Hepatocyte (in vitro differentiated cells): ENCODE measurements around the gene CFAP73. TPM values are rescaled to one million over a fixed set of nuclear protein-coding genes. Genes with fewer than 3 reads are reported as not detected.

Experiments
- DNase-seq: peaks from one replicate; pipeline ENCODE4 v3.0.0-alpha.2; 2016; ENCODE audit warnings: low spot score
- H2AFZ ChIP-seq: fragments of 200-600 bp; sonication (generic); 2 replicates; pipeline ENCODE4 v1.6.0; 2016; ENCODE audit warnings: antibody characterized with exemption, mild to moderate bottlenecking
- H3K27ac ChIP-seq: fragments of 200-600 bp; sonication (generic); 2 replicates; pipeline ENCODE4 v1.5.1; 2016; ENCODE audit warnings: mild to moderate bottlenecking
- H3K27me3 ChIP-seq: fragments of 200-600 bp; sonication (generic); 2 replicates; pipeline ENCODE4 v1.6.1; 2016
- H3K36me3 ChIP-seq: fragments of 200-600 bp; sonication (generic); replicated peaks from 2 replicates; pipeline ENCODE4 v1.5.1; 2016; ENCODE audit warnings: low read depth; ENCODE audit not compliant: insufficient read depth
- H3K4me1 ChIP-seq: fragments of 200-600 bp; sonication (generic); 2 replicates; pipeline ENCODE4 v1.5.1; 2016; ENCODE audit warnings: mild to moderate bottlenecking, moderate library complexity; ENCODE audit not compliant: insufficient read depth
- H3K4me2 ChIP-seq: fragments of 200-600 bp; sonication (generic); 2 replicates; pipeline ENCODE4 v1.6.0; 2016
- H3K4me3 ChIP-seq: fragments of 200-600 bp; sonication (generic); 2 replicates; pipeline ENCODE4 v1.5.1; 2016; ENCODE audit warnings: mild to moderate bottlenecking
- H3K79me2 ChIP-seq: fragments of 200-600 bp; sonication (generic); 2 replicates; pipeline ENCODE4 v1.6.0; 2017; ENCODE audit warnings: mild to moderate bottlenecking
- H3K9me2 ChIP-seq: fragments of 200-600 bp; sonication (generic); replicated peaks from 2 replicates; pipeline ENCODE4 v1.6.0; 2017; ENCODE audit warnings: mild to moderate bottlenecking; ENCODE audit not compliant: insufficient read depth
- H3K9me3 ChIP-seq: fragments of 200-600 bp; sonication (generic); 2 replicates; pipeline ENCODE4 v1.5.1; 2016; ENCODE audit warnings: low read depth, mild to moderate bottlenecking
- H4K20me1 ChIP-seq: fragments of 200-600 bp; sonication (generic); 2 replicates; pipeline ENCODE4 v1.6.0; 2016; ENCODE audit warnings: mild to moderate bottlenecking; ENCODE audit not compliant: insufficient read depth, poor library complexity, severe bottlenecking
- CTCF ChIP-seq: fragments of 200-600 bp; sonication (generic); IDR thresholded peaks from 2 replicates; pipeline ENCODE4 v1.5.1; 2016; ENCODE audit warnings: antibody characterized with exemption, mild to moderate bottlenecking; ENCODE audit not compliant: poor library complexity
- EZH2 ChIP-seq: fragments of 200-600 bp; sonication (generic); IDR thresholded peaks from 2 replicates; pipeline ENCODE4 v1.6.1; 2016; ENCODE audit warnings: antibody characterized with exemption, mild to moderate bottlenecking, borderline replicate concordance
- EZH2phosphoT487 ChIP-seq: fragments of 200-600 bp; sonication (generic); IDR thresholded peaks from one replicate; pipeline ENCODE4 v1.6.1; 2018; ENCODE audit warnings: antibody characterized with exemption, mild to moderate bottlenecking, low read depth, moderate library complexity; ENCODE audit not compliant: unreplicated experiment, severe bottlenecking
- WGBS: methylation state at CpG from one replicate; pipeline ENCODE4 v1.1.6; 2016; ENCODE audit warnings: low lambda C conversion rate; ENCODE audit errors: missing lambda C conversion rate; 5-methylcytosine and 5-hydroxymethylcytosine counted together
- polyA plus RNA-seq: library from polyadenylated mRNA; unstranded; fragments of >200 nt; fragmentation: Nextera tagmentation; extraction: Ambion mirVana; gene quantifications from 2 replicates; pipeline ENCODE4 v1.2.1, GENCODE V29; 2016
- total RNA-seq: library from RNA; depleted of rRNA; stranded (reverse); fragments of >200 nt; gene quantifications from 2 replicates; pipeline ENCODE4 v1.2.3, GENCODE V29; 2014

CFAP73 gene
- total and polyA plus RNA-seq, 2 experiments from 2014 or later = not detected

- H3K79me2 ChIP-seq = no peaks in the 10 kb centered on the region
- H4K20me1 ChIP-seq = no peaks in the 10 kb centered on the region
- peaks cover 49% of the 10 kb centered on the region for H3K27me3 ChIP-seq
- H3K4me2 ChIP-seq = peak overlapping the region; percentile 74
- no peak overlapping the region for H2AFZ ChIP-seq
- no peak overlapping the region for H3K4me3 ChIP-seq
- no peaks in the 10 kb centered on the region for H3K36me3 ChIP-seq
- peaks cover 11% of the 10 kb centered on the region for H3K4me1 ChIP-seq
- DNase-seq = peak; percentile 48
- no peaks in the 10 kb centered on the region for H3K9me3 ChIP-seq
- no peak overlapping the region for H3K27ac ChIP-seq
- H3K9me2 ChIP-seq = no peaks in the 10 kb centered on the region
- TF ChIP-seq EZH2phosphoT487 (no peak), EZH2 (no peak), CTCF (no peak)
- WGBS = 10% methylated on average over 48 of the region's 51 CpGs
Measured at GRCh38 chr12:113154351-113154973, 4.9 kb downstream of the CFAP73 start.

DNA sequence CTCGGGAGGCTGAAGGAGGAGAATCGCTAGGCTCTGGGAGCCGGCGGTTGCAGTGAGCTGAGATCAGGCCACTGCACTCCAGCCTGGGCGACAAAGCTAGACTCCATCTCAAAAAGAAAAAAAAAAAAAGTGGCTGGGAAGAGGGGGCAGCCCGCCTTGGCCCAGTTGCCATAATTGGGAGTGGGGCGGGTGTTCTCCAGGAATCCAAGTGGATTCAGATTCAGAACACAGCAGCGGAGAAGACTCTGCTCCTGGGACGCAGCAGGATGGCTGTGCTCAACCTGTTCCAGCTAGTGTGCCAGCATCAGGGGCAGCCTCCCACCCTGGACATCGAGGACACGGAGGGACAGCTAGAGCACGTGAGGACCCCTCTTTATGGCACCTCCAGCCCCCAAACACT, 5.5 kb downstream of the CFAP73 start:
- Histone ChIP-seq H3K9me3 (no peaks in the 10 kb centered on the region), H3K4me1 (peaks cover 10% of the 10 kb centered on the region), H3K27me3 (peaks cover 49% of the 10 kb centered on the region), H2AFZ (no peak overlapping the region), H3K9me2 (no peaks in the 10 kb centered on the region), H3K79me2 (no peaks in the 10 kb centered on the region), H4K20me1 (no peaks in the 10 kb centered on the region), H3K4me3 (no peak overlapping the region), H3K36me3 (no peaks in the 10 kb centered on the region), H3K4me2 (no peak overlapping the region), H3K27ac (no peak overlapping the region)
- DNase-seq = no peak
- TF ChIP-seq EZH2phosphoT487 (no peak), EZH2 (no peak), CTCF (no peak)
- WGBS = 81% methylated on average over 12 of the region's 12 CpGs

- no peak overlapping the region for H3K27ac ChIP-seq
- WGBS = 61% methylated on average over 7 of the region's 7 CpGs
- H3K9me2 ChIP-seq = no peaks in the 10 kb centered on the region
- H3K4me2 ChIP-seq = no peak overlapping the region
- H3K4me1 ChIP-seq = peaks cover 10% of the 10 kb centered on the region
- no peak overlapping the region for H3K4me3 ChIP-seq
- H3K36me3 ChIP-seq = no peaks in the 10 kb centered on the region
- no peaks in the 10 kb centered on the region for H3K79me2 ChIP-seq
- TF ChIP-seq EZH2phosphoT487 (no peak), EZH2 (no peak), CTCF (no peak)
- H3K27me3 ChIP-seq = peaks cover 49% of the 10 kb centered on the region
- no peak overlapping the region for H2AFZ ChIP-seq
- H3K9me3 ChIP-seq = no peaks in the 10 kb centered on the region
- no peaks in the 10 kb centered on the region for H4K20me1 ChIP-seq
- DNase-seq = no peak
Measured at GRCh38 chr12:113155646-113156045, 6.1 kb downstream of the CFAP73 start.
